HL-60 (cell line): ENCODE results near the gene LYPD5.

Experiments used
- CTCF ChIP-seq: IDR thresholded peaks from one replicate; pipeline ENCODE4 v1.5.1; 2011; ENCODE audit warnings: low read length, control low read depth, inconsistent platforms; ENCODE audit not compliant: insufficient read depth
- GABPA ChIP-seq: IDR thresholded peaks from 2 replicates; pipeline ENCODE4 v1.6.1; 2012; ENCODE audit warnings: low read depth
- POLR2AphosphoS5 ChIP-seq: IDR thresholded peaks from 2 replicates; pipeline ENCODE4 v1.6.1; 2012; ENCODE audit warnings: low read depth
- REST ChIP-seq: IDR thresholded peaks from 2 replicates; pipeline ENCODE4 v1.6.1; 2012; ENCODE audit warnings: low read depth; ENCODE audit not compliant: insufficient replicate concordance
- SPI1 ChIP-seq: IDR thresholded peaks from 2 replicates; pipeline ENCODE4 v1.6.1; 2012; ENCODE audit warnings: low read depth, mild to moderate bottlenecking, borderline replicate concordance

GRCh38 chr19:43804432-43804831 is 2.2 kb upstream of the LYPD5 start:
- TF ChIP-seq CTCF, result no peak
- no peak for TF ChIP-seq POLR2AphosphoS5
- TF ChIP-seq REST, result no peak
- TF ChIP-seq SPI1, result no peak
- no peak for TF ChIP-seq GABPA
